ENCODE measurements around the gene DIDO1. TPM values are rescaled to one million over a fixed set of nuclear protein-coding genes. Genes with fewer than 3 reads are reported as not detected.
A peak's percentile ranks its signal among the peaks of the same experiment; 100 is the strongest.

DIDO1 gene
- total and polyA plus RNA-seq, 9 of the 15 experiments (the other 6 are each of a cell fraction or from before 2014, with no cell fraction given): 4.4 to 46.8 (median 31.2) TPM

DNA sequence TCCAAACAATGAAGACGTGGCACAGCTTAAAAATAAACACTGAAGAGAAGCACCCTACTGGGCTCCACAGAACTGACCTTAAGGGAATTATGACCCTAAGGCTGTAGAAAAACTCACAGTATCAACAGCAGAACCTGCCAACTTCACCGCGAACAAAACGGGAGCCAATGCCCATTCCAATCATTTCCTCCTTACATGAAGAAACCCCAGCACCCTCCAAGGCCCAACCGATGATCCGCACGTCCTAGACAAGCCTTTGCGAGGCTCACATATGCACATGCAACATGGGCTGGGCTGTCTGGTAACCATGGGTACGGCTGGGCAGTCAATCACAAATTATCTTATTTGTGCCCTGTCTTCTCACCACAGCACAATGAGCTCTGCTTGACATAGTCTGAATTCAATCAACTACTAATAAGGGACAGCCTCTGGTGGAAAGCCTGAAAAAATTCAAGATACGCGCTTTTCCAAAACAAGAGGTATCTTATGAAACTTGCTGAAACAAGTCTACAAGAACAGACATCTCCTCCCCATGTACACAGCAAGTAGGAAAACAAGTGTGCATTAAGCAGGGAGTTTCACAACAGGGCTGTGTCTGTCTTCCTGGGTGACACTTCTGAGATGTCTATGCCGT is 1.7 kb downstream of the DIDO1 start (continued):
- TF ChIP-seq FOXM1 (IDR thresholded peaks at IDR 0.05; ENCODE audit: low read depth) (no peak), FOXM1 (CRISPR knock-in tag; IDR thresholded peaks at IDR 0.05; ENCODE audit: low read depth) (no peak), CEBPB (tag; IDR thresholded peaks at IDR 0.05) (peak; percentile 55), ASH1L (IDR thresholded peaks at IDR 0.05; ENCODE audit: borderline replicate concordance, low read depth, partially characterized antibody) (no peak), CTBP1 (IDR thresholded peaks at IDR 0.05; ENCODE audit: borderline replicate concordance) (no peak), ELF4 (CRISPR knock-in tag; IDR thresholded peaks at IDR 0.05) (no peak), MXI1 (IDR thresholded peaks at IDR 0.05; ENCODE audit: low read depth, low read length) (peak; percentile 63), GABPA (tag; conservative IDR thresholded peaks at IDR 0.05; ENCODE audit: low read depth) (no peak)

DNA sequence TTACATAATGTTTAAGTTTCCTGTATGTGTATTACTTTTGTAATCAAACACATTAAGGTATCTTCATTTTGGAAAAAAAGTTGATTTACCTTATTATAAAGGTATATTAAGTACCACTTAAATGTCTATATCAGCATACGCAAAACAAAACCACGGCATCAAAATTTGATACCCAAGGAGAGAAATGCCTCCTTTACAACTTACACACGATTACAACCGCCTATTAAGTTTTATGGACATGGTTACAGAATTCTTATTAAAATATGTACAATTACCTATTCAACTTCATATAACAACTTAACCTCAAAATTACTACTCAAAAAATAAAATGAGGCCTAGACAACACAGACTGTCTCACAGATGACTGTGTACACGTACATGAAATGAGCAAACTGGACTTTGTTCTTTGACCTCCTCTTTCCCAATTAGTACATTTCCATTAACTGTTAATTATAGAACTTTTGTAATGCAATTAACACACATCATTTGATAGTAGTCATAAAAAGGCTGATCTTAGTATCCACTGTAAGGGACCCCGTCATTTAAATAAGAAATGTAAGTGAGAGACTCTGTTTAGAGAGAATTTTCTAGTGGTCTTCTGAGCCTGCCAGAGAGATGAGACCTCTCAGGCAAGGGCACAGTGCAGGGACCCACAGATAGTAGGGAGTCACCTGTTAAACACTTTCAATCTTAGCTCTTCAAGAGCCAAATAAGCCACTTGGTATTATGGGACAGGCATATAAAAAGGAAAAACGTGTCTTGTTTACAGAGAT is 2.5 kb downstream of the DIDO1 start:
- H3K79me2 ChIP-seq (ENCODE audit: control insufficient read depth, insufficient read depth, low read length): peaks cover 100% of the 10 kb centered on the region
- peak overlapping the region; percentile 88; the same call in 2 of the 3 replicates for H3K27ac ChIP-seq (ENCODE audit: extremely low read depth, low read depth, low read length)
- no peak for FAIRE-seq
- no TSS peak for BruUV-seq (replicated peaks)
- ChIA-PET CTCF (ENCODE audit: low intra/inter-chr PET ratio) (no interaction called here), POLR2A (interaction anchor here (0.7 to 5.1 kb wide), 3 partner anchors 10 to 652 kb away, joined by 3 to 64 read pairs (median 45); partner anchors contain the start of gene GID8)
- intact Hi-C loops (cut with micrococcal nuclease) (no loop called here), in situ Hi-C loops (cut with MboI) (no loop called here)
- DNase-seq (ENCODE audit: extremely low read depth in 1 of 4, low spot score in 3 of 4): no peak
- H4K20me1 ChIP-seq (replicated peaks; ENCODE audit: control insufficient read depth, insufficient read depth, low read length): peaks cover 82% of the 10 kb centered on the region
- 51% methylated on average over 7 of the region's 7 CpGs for WGBS (ENCODE audit: insufficient coverage, low coverage, missing lambda C conversion rate)
- H3K27me3 ChIP-seq (ENCODE audit: control insufficient read depth in 2 of 2, insufficient read depth in 2 of 2, low read length in 2 of 2): no peaks in the 10 kb centered on the region
- peak overlapping the region; percentile 97 for H3K4me2 ChIP-seq (ENCODE audit: insufficient read depth, low read length)
- no peak overlapping the region for H2AFZ ChIP-seq (ENCODE audit: low read depth, low read length)
- H3K4me3 ChIP-seq: peak overlapping the region; percentile 70
- ATAC-seq: no peak
- H3K36me3 ChIP-seq (ENCODE audit: control insufficient read depth, insufficient read depth, low read length): peaks cover 30% of the 10 kb centered on the region; the same call in 2 of the 3 replicates
- TF ChIP-seq ZNF780A (CRISPR knock-in tag; IDR thresholded peaks at IDR 0.05) (no peak), L3MBTL2 (IDR thresholded peaks at IDR 0.05) (no peak), ZNF695 (CRISPR knock-in tag; IDR thresholded peaks at IDR 0.05) (no peak), BCOR (IDR thresholded peaks at IDR 0.05) (no peak), CCNT2 (IDR thresholded peaks at IDR 0.05; ENCODE audit: borderline replicate concordance, extremely low read depth, insufficient read length, low read depth, low read length) (no peak)
- TF ChIP-seq, protein P1, sequence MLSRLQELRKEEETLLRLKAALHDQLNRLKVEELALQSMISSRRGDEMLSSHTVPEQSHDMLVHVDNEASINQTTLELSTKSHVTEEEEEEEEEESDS (CRISPR knock-in tag; IDR thresholded peaks at IDR 0.05): no peak
- TF ChIP-seq, protein P2, sequence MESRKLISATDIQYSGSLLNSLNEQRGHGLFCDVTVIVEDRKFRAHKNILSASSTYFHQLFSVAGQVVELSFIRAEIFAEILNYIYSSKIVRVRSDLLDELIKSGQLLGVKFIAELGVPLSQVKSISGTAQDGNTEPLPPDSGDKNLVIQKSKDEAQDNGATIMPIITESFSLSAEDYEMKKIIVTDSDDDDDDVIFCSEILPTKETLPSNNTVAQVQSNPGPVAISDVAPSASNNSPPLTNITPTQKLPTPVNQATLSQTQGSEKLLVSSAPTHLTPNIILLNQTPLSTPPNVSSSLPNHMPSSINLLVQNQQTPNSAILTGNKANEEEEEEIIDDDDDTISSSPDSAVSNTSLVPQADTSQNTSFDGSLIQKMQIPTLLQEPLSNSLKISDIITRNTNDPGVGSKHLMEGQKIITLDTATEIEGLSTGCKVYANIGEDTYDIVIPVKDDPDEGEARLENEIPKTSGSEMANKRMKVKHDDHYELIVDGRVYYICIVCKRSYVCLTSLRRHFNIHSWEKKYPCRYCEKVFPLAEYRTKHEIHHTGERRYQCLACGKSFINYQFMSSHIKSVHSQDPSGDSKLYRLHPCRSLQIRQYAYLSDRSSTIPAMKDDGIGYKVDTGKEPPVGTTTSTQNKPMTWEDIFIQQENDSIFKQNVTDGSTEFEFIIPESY (CRISPR knock-in tag; IDR thresholded peaks at IDR 0.05): no peak
- TF ChIP-seq, protein P3, sequence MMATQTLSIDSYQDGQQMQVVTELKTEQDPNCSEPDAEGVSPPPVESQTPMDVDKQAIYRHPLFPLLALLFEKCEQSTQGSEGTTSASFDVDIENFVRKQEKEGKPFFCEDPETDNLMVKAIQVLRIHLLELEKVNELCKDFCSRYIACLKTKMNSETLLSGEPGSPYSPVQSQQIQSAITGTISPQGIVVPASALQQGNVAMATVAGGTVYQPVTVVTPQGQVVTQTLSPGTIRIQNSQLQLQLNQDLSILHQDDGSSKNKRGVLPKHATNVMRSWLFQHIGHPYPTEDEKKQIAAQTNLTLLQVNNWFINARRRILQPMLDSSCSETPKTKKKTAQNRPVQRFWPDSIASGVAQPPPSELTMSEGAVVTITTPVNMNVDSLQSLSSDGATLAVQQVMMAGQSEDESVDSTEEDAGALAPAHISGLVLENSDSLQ (IDR thresholded peaks at IDR 0.05): no peak
- TF ChIP-seq, protein P4, sequence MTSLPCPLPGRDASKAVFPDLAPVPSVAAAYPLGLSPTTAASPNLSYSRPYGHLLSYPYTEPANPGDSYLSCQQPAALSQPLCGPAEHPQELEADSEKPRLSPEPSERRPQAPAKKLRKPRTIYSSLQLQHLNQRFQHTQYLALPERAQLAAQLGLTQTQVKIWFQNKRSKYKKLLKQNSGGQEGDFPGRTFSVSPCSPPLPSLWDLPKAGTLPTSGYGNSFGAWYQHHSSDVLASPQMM (CRISPR knock-in tag; IDR thresholded peaks at IDR 0.05): no peak
- peaks cover 7% of the 10 kb centered on the region for H3K9me1 ChIP-seq (ENCODE audit: control insufficient read depth, insufficient read depth, low read length)
- peaks cover 42 to 44% of the 10 kb centered on the region in 2 experiments; a peak in 4 of 5 replicates for H3K4me1 ChIP-seq (replicated peaks in 1 of 2; ENCODE audit: control insufficient read depth in 2 of 2, insufficient read depth in 2 of 2, low read length in 2 of 2)
- H3K9me3 ChIP-seq (replicated peaks; ENCODE audit: control insufficient read depth, insufficient read depth, low read depth, low read length): no peaks in the 10 kb centered on the region
- H3K9ac ChIP-seq (ENCODE audit: insufficient read depth in 1 of 2, low read depth in 2 of 2, low read length in 2 of 2): peak overlapping the region; percentile 84 to 90

All from K562 (cell line).